Hepatocyte (in vitro differentiated cells): ENCODE measurements around the gene COL6A5. TPM values are rescaled to one million over a fixed set of nuclear protein-coding genes. Genes with fewer than 3 reads are reported as not detected.

Experiments used
- DNase-seq: peaks from one replicate; pipeline ENCODE4 v3.0.0-alpha.2; 2016; ENCODE audit warnings: low spot score
- H2AFZ ChIP-seq: fragments of 200-600 bp; sonication (generic); 2 replicates; pipeline ENCODE4 v1.6.0; 2016; ENCODE audit warnings: antibody characterized with exemption, mild to moderate bottlenecking
- H3K27ac ChIP-seq: fragments of 200-600 bp; sonication (generic); 2 replicates; pipeline ENCODE4 v1.5.1; 2016; ENCODE audit warnings: mild to moderate bottlenecking
- H3K27me3 ChIP-seq: fragments of 200-600 bp; sonication (generic); 2 replicates; pipeline ENCODE4 v1.6.1; 2016
- H3K36me3 ChIP-seq: fragments of 200-600 bp; sonication (generic); replicated peaks from 2 replicates; pipeline ENCODE4 v1.5.1; 2016; ENCODE audit warnings: low read depth; ENCODE audit not compliant: insufficient read depth
- H3K4me1 ChIP-seq: fragments of 200-600 bp; sonication (generic); 2 replicates; pipeline ENCODE4 v1.5.1; 2016; ENCODE audit warnings: mild to moderate bottlenecking, moderate library complexity; ENCODE audit not compliant: insufficient read depth
- H3K4me2 ChIP-seq: fragments of 200-600 bp; sonication (generic); 2 replicates; pipeline ENCODE4 v1.6.0; 2016
- H3K4me3 ChIP-seq: fragments of 200-600 bp; sonication (generic); 2 replicates; pipeline ENCODE4 v1.5.1; 2016; ENCODE audit warnings: mild to moderate bottlenecking
- H3K79me2 ChIP-seq: fragments of 200-600 bp; sonication (generic); 2 replicates; pipeline ENCODE4 v1.6.0; 2017; ENCODE audit warnings: mild to moderate bottlenecking
- H3K9me2 ChIP-seq: fragments of 200-600 bp; sonication (generic); replicated peaks from 2 replicates; pipeline ENCODE4 v1.6.0; 2017; ENCODE audit warnings: mild to moderate bottlenecking; ENCODE audit not compliant: insufficient read depth
- H3K9me3 ChIP-seq: fragments of 200-600 bp; sonication (generic); 2 replicates; pipeline ENCODE4 v1.5.1; 2016; ENCODE audit warnings: low read depth, mild to moderate bottlenecking
- H4K20me1 ChIP-seq: fragments of 200-600 bp; sonication (generic); 2 replicates; pipeline ENCODE4 v1.6.0; 2016; ENCODE audit warnings: mild to moderate bottlenecking; ENCODE audit not compliant: insufficient read depth, poor library complexity, severe bottlenecking
- CTCF ChIP-seq: fragments of 200-600 bp; sonication (generic); IDR thresholded peaks from 2 replicates; pipeline ENCODE4 v1.5.1; 2016; ENCODE audit warnings: antibody characterized with exemption, mild to moderate bottlenecking; ENCODE audit not compliant: poor library complexity
- EZH2 ChIP-seq: fragments of 200-600 bp; sonication (generic); IDR thresholded peaks from 2 replicates; pipeline ENCODE4 v1.6.1; 2016; ENCODE audit warnings: antibody characterized with exemption, mild to moderate bottlenecking, borderline replicate concordance
- EZH2phosphoT487 ChIP-seq: fragments of 200-600 bp; sonication (generic); IDR thresholded peaks from one replicate; pipeline ENCODE4 v1.6.1; 2018; ENCODE audit warnings: antibody characterized with exemption, mild to moderate bottlenecking, low read depth, moderate library complexity; ENCODE audit not compliant: unreplicated experiment, severe bottlenecking
- WGBS: methylation state at CpG from one replicate; pipeline ENCODE4 v1.1.6; 2016; ENCODE audit warnings: low lambda C conversion rate; ENCODE audit errors: missing lambda C conversion rate; 5-methylcytosine and 5-hydroxymethylcytosine counted together
- polyA plus RNA-seq: library from polyadenylated mRNA; unstranded; fragments of >200 nt; fragmentation: Nextera tagmentation; extraction: Ambion mirVana; gene quantifications from 2 replicates; pipeline ENCODE4 v1.2.1, GENCODE V29; 2016
- total RNA-seq: library from RNA; depleted of rRNA; stranded (reverse); fragments of >200 nt; gene quantifications from 2 replicates; pipeline ENCODE4 v1.2.3, GENCODE V29; 2014

Gene COL6A5
- total and polyA plus RNA-seq, 2 experiments from 2014 or later, result 0.11 to 1.1 TPM

GRCh38 chr3:130528120-130528519 lies 182.6 kb downstream of the COL6A5 start:
- H3K4me1 ChIP-seq, result peaks cover 4% of the 10 kb centered on the region
- H2AFZ ChIP-seq, result no peak overlapping the region
- no peaks in the 10 kb centered on the region for H4K20me1 ChIP-seq
- WGBS, result 85% methylated on average over 1 of the region's 1 CpG
- no peaks in the 10 kb centered on the region for H3K79me2 ChIP-seq
- DNase-seq, result no peak
- no peak overlapping the region for H3K27ac ChIP-seq
- H3K4me3 ChIP-seq, result no peak overlapping the region
- H3K27me3 ChIP-seq, result peaks cover 6% of the 10 kb centered on the region
- H3K9me3 ChIP-seq, result no peaks in the 10 kb centered on the region
- H3K9me2 ChIP-seq, result no peaks in the 10 kb centered on the region
- no peaks in the 10 kb centered on the region for H3K36me3 ChIP-seq
- TF ChIP-seq EZH2phosphoT487, result no peak
- no peak for TF ChIP-seq CTCF
- no peak overlapping the region for H3K4me2 ChIP-seq

- peak; percentile 23 for DNase-seq
These were observed 184.2 kb downstream of the COL6A5 start for GRCh38 chr3:130529486-130530215.

GRCh38 chr3:130533247-130533646 lies 187.8 kb downstream of the COL6A5 start:
- 77% methylated on average over 2 of the region's 2 CpGs for WGBS
- TF ChIP-seq CTCF (no peak), EZH2phosphoT487 (no peak), EZH2 (no peak)
- no peak overlapping the region for H3K27ac ChIP-seq
- H3K27me3 ChIP-seq, result no peaks in the 10 kb centered on the region
- H3K4me1 ChIP-seq, result peaks cover 9% of the 10 kb centered on the region
- H3K79me2 ChIP-seq, result no peaks in the 10 kb centered on the region
- H3K4me3 ChIP-seq, result no peak overlapping the region
- no peaks in the 10 kb centered on the region for H3K9me2 ChIP-seq
- H3K9me3 ChIP-seq, result no peaks in the 10 kb centered on the region
- no peak overlapping the region for H3K4me2 ChIP-seq
- no peaks in the 10 kb centered on the region for H4K20me1 ChIP-seq
- no peak for DNase-seq
- no peak overlapping the region for H2AFZ ChIP-seq
- H3K36me3 ChIP-seq, result no peaks in the 10 kb centered on the region

More at GRCh38 chr3:130529486-130530215, 184.2 kb downstream of the COL6A5 start:
- peaks cover 4% of the 10 kb centered on the region for H3K4me1 ChIP-seq
- WGBS, result 49% methylated on average over 5 of the region's 5 CpGs
- no peak overlapping the region for H3K4me2 ChIP-seq
- H2AFZ ChIP-seq, result no peak overlapping the region
- peak overlapping the region; percentile 28 for H3K27ac ChIP-seq
- no peaks in the 10 kb centered on the region for H3K79me2 ChIP-seq
- TF ChIP-seq CTCF, result no peak
- TF ChIP-seq EZH2phosphoT487, result no peak
- TF ChIP-seq EZH2, result no peak
- H3K4me3 ChIP-seq, result no peak overlapping the region
- no peaks in the 10 kb centered on the region for H3K36me3 ChIP-seq
- peaks cover 5% of the 10 kb centered on the region for H3K27me3 ChIP-seq
- no peaks in the 10 kb centered on the region for H3K9me2 ChIP-seq
- no peaks in the 10 kb centered on the region for H3K9me3 ChIP-seq
- H4K20me1 ChIP-seq, result no peaks in the 10 kb centered on the region

Other genes starting within 250 kb of the COL6A5 start
- 1.0 and 1.4 TPM in 2 replicates for gene COL6A6, start 171.5 kb downstream of the COL6A5 start, total RNA-seq
- gene COL6A6, start 171.5 kb downstream of the COL6A5 start, polyA plus RNA-seq, result 0.23 and 0.24 TPM in 2 replicates